DMS 273 (cell line): Measurements from ENCODE around the gene ARPC1B.

ENCODE experiments used
- DNase-seq: peaks from one replicate; lab custom pipeline; 2025; ENCODE audit not compliant: unreplicated experiment; lab: John Stamatoyannopoulos, UW

The ARPC1B gene

GRCh38 chr7:99387912-99388311 is 13.4 kb downstream of the ARPC1B start:
- DNase-seq: no peak

- no peak for DNase-seq
Measured at GRCh38 chr7:99389772-99390171, 15.2 kb downstream of the ARPC1B start.

GRCh38 chr7:99390941-99391602 is 16.5 kb downstream of the ARPC1B start:
- DNase-seq: peak; percentile 26

- DNase-seq: no peak
Measured at GRCh38 chr7:99392046-99392445, 17.5 kb downstream of the ARPC1B start.

GRCh38 chr7:99392659-99393354 is 18.3 kb downstream of the ARPC1B start:
- DNase-seq: peak; percentile 93

- peak; percentile 74 for DNase-seq
Measured at GRCh38 chr7:99393355-99394187, 19.0 kb downstream of the ARPC1B start.

GRCh38 chr7:99394188-99394502 is 19.6 kb downstream of the ARPC1B start:
- no peak for DNase-seq

- peak; percentile 30 for DNase-seq
Measured at GRCh38 chr7:99395616-99396327, 21.2 kb downstream of the ARPC1B start.

- no peak for DNase-seq
Measured at GRCh38 chr7:99396418-99397296, 22.1 kb downstream of the ARPC1B start.

GRCh38 chr7:99397297-99397983 is 22.9 kb downstream of the ARPC1B start:
- peak; percentile 35 for DNase-seq

GRCh38 chr7:99398891-99399445 is 24.4 kb downstream of the ARPC1B start:
- no peak for DNase-seq

GRCh38 chr7:99399597-99399996 is 25.1 kb downstream of the ARPC1B start:
- no peak for DNase-seq

GRCh38 chr7:99402854-99403253 is 28.3 kb downstream of the ARPC1B start:
- DNase-seq: no peak

GRCh38 chr7:99403764-99404163 is 29.2 kb downstream of the ARPC1B start:
- no peak for DNase-seq

GRCh38 chr7:99404235-99404976 is 29.9 kb downstream of the ARPC1B start:
- no peak for DNase-seq

- DNase-seq: no peak
Measured at GRCh38 chr7:99404977-99405320, 30.4 kb downstream of the ARPC1B start.

GRCh38 chr7:99406557-99406956 is 32.0 kb downstream of the ARPC1B start:
- peak; percentile 39 for DNase-seq

GRCh38 chr7:99407872-99408378 is 33.4 kb downstream of the ARPC1B start:
- DNase-seq: peak; percentile 83
